GM10248 (cell line): ENCODE results near the gene ARHGEF2.

ENCODE experiments used
- CTCF ChIA-PET: fragments of 300-600 bp; sonication (Branson Sonifier 250); formaldehyde crosslinking; extraction: SDS; loops from one replicate; lab custom pipeline; 2021; ENCODE audit warnings: antibody characterized with exemption; lab: Yijun Ruan, JAX
- POLR2A ChIA-PET: fragments of 350-650 bp; sonication (Branson Sonifier 250); formaldehyde crosslinking; extraction: SDS; loops from one replicate; lab custom pipeline; 2020; ENCODE audit warnings: antibody characterized with exemption; lab: Yijun Ruan, JAX
- DNase-seq: peaks from one replicate; pipeline ENCODE4 v3.0.0; 2012; ENCODE audit errors: extremely low spot score
- CTCF ChIP-seq: IDR thresholded peaks from 2 replicates; pipeline ENCODE4 v1.5.1; 2012; ENCODE audit warnings: mild to moderate bottlenecking, low read depth; ENCODE audit errors: extremely low read depth, missing control alignments, control extremely low read depth

The ARHGEF2 gene

GRCh38 chr1:155973723-155974122 is 4.6 kb downstream of the ARHGEF2 start:
- ChIA-PET POLR2A (no interaction called here), CTCF (interaction anchor here (1.2 to 19.5 kb wide), 5 partner anchors 10 to 79 kb away, joined by 4 to 215 read pairs (median 36); partner anchors contain the start of gene UBQLN4)
- no peak for TF ChIP-seq CTCF
- DNase-seq = no peak

GRCh38 chr1:155971910-155972809 is 6.2 kb downstream of the ARHGEF2 start:
- DNase-seq = no peak
- ChIA-PET POLR2A (no interaction called here), CTCF (interaction anchor here (4.5 to 19.5 kb wide), 3 partner anchors 11 to 21 kb away, joined by 15 to 215 read pairs (median 41); no protein-coding TSS in a partner anchor)
- TF ChIP-seq CTCF = no peak

GRCh38 chr1:155970531-155971167 is 7.7 kb downstream of the ARHGEF2 start:
- peak; percentile 85 for DNase-seq
- CTCF ChIA-PET = interaction anchor here (0.9 to 19.5 kb wide), 6 partner anchors 8 to 32 kb away, joined by 3 to 215 read pairs (median 3); no protein-coding TSS in a partner anchor
- no peak for TF ChIP-seq CTCF
- POLR2A ChIA-PET = interaction anchor here (0.7 to 1.3 kb wide), 4 partner anchors 8 to 57 kb away, joined by 3 to 5 read pairs (median 4); no protein-coding TSS in a partner anchor

DNA sequence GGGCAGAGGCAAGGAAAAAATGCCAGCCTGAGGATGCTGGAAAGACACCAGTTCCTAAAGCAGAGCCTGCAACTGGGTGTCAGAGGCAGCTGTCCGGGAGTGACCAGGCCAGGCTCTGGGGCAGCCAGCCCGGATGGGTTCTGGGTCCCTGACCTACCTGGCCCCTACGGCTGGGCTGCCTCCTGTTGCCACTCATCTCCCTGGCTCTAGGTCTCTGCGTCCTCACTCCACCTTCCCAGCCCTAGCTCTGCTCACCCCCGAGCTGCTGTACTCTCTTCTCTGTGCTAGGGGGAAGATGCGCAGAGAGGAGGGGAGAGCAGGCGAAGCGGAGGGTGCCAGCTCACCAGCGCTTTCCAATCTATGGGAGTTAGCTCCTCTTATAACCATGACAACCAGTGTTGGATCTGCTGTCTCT is 9.0 kb downstream of the ARHGEF2 start:
- ChIA-PET CTCF (interaction anchor here (1.1 to 19.5 kb wide), 3 partner anchors 22 to 31 kb away, joined by 3 to 215 read pairs (median 7); no protein-coding TSS in a partner anchor), POLR2A (interaction anchor here (0.9 kb wide), 1 partner anchor 46 kb away, joined by 4 read pairs; no protein-coding TSS in a partner anchor)
- no peak for DNase-seq
- TF ChIP-seq CTCF = no peak

DNA sequence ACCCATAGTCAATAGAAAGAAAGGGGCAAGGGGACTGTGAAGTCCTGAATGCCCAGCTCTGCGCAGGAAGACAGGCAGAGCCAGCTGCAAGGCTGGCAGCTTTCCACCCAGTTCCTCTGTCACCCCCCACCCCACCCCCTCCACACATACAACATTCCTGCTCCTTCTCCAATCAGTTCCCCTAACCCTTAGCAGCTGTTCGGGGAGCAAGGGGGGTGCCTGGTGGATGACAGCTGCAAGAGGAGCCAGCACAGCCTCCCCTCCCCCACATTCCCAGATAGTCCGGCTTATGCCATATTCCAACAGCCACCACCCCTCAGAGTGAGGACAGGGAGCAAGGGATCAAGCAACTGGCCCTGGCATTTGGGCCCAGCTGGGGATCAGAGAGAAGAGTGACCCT is 9.7 kb downstream of the ARHGEF2 start:
- CTCF ChIA-PET = interaction anchor here (1.4 to 19.5 kb wide), 2 partner anchors 17 to 24 kb away, joined by 5 to 215 read pairs; no protein-coding TSS in a partner anchor
- POLR2A ChIA-PET = no interaction called here
- no peak for TF ChIP-seq CTCF
- DNase-seq = no peak

GRCh38 chr1:155968051-155968400 is 10.3 kb downstream of the ARHGEF2 start:
- no peak for TF ChIP-seq CTCF
- ChIA-PET POLR2A (interaction anchor here (0.5 kb wide), 1 partner anchor 33 kb away, joined by 7 read pairs; no protein-coding TSS in a partner anchor), CTCF (interaction anchor here (1.1 to 19.5 kb wide), 3 partner anchors 9 to 25 kb away, joined by 3 to 215 read pairs (median 5); no protein-coding TSS in a partner anchor)
- DNase-seq = no peak
